GM21423 (cell line): Measurements from ENCODE around the gene GAST.
"Not testable (repeated sequence)": the region's sequence is repeated elsewhere in the genome, so short reads cannot be mapped to it uniquely, and the experiment has no call there.

ENCODE experiments used
- ATAC-seq: cut with Tn5 transposase; IDR thresholded peaks from one replicate; pipeline ENCODE4 v1.9.1; 2021; ENCODE audit warnings: mild to moderate bottlenecking, moderate library complexity; ENCODE audit not compliant: unreplicated experiment

The GAST gene, protein sequence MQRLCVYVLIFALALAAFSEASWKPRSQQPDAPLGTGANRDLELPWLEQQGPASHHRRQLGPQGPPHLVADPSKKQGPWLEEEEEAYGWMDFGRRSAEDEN

DNA sequence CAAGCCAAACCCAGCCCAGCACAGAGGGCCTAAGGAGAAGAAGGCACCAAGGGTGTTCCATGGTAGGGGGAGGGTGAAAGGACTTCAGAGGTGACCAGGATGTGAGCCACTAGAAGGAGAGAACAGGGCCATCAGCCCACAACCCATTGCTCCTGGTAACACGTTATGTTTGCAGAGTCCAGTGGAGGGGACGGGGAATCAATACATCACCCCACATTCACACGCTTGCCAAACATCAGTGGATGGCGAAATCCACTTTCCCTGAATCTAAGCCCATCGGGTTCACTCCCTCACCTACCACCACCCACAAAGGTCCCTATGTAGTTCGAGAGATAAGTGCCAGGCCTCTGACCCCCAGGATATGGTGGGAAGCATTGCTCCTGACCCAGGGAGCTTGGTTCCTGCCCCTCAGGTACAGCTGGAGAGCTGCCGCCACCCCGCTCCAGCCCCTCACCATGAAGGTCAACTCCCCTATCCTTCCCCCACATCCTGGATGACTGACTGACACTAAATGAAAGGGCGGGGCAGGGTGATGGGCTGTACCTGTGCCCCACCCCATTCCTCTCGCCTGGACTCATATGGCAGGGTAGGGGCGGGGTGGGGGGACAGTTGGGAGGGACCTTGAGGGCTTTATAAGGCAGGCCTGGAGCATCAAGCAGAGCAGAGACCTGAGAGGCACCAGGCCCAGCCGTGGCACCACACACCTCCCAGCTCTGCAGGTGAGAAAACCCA is at the start of gene GAST:
GAST (plus strand) TSS at position 663 of the 732 bp plus-strand sequence. CDS start 3,106 bp downstream, outside the sequence.
- ATAC-seq: no peak

DNA sequence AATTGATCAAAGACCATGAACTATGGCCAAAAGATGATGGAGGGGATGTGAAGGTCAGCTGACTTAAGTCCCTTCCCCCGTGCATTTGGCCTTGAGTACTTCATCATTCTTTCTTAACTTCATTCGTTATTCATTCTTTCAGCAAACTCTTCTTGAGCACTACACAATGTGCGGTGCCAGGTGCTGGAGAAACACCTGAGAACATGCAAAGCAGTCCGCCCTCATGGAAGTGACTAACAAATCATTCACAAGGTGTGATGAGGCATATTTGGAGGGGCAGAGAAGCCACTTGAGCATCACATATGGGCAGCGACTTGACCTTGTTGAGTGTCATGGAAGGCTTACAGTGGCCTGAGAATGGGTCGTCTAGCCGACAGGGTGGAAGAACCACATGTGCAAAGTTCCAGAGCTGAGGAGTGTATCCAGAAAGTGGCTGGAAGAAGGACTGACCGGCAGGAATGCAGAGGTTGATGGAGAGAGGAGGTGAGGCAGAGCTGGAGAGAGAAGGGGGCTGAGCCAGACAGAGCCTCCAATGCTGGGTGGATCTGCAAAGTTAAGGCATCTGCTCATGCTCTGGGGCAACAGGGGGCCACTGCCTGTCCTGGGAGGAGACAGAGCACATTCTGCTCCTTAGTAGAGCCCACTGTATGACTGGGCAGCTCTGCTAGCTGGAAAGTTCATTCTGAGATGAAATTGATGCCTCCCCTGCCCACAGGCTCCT is 48.5 kb upstream of the GAST start:
- no peak for ATAC-seq

DNA sequence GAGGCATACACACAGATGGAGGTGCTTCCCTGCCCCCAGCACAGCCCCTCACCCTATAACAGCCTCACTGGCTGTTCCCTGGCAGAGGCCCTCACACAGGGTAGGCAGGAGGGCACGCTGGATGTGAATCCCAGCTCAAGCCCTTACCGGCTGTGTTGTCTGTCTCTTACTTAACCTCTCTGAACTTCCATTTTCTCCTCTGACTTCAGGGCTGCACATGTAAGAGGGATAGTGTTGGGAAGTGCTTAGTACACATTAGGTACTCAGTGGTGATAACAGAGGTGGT is 48.0 kb upstream of the GAST start:
- no peak for ATAC-seq

DNA sequence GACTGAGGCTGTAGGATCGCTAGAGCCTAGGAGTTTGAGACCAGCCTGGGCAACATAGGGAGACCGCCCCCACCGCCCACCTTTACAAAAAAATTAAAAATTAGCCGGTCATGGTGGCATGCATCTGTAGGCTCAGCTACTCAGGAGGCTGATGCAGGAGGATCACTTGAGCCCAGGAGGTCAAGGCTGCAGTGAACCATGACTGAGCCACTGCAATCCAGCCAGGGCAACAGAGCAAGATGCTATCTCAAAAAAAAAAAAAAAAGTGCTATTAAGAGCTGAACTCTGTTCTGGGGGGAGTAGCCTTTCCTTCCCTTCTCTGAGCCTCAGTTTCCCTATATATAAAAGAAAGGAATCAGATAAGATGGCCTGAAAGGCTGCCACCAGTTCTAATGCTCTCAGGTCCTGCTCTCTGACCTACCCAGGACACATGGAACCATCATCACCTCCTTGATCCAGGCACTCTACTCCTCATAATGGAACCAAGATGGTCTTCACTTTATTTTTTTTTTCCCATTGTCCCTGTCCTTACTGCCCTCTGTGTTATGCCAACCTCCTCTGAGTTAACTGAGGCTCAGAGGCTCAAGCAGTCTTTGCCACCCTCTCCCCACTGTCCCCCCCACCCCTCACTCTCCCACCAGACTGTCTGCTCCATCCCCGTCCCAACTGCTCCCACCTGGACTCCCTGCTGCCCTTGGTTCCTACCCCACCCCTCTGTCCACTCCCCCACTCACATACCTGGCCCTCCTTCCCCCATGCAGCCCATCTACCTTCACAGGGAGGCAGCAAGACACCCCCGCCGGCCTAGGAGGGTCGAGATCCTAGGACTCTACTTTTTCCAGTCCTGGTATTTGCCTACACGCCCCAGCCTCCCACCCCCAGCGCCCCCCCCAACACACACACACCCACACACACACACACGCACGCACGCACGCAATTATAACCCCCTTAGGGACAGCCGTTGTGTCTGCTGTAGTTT is 47.3 kb upstream of the GAST start:
- ATAC-seq: no peak

DNA sequence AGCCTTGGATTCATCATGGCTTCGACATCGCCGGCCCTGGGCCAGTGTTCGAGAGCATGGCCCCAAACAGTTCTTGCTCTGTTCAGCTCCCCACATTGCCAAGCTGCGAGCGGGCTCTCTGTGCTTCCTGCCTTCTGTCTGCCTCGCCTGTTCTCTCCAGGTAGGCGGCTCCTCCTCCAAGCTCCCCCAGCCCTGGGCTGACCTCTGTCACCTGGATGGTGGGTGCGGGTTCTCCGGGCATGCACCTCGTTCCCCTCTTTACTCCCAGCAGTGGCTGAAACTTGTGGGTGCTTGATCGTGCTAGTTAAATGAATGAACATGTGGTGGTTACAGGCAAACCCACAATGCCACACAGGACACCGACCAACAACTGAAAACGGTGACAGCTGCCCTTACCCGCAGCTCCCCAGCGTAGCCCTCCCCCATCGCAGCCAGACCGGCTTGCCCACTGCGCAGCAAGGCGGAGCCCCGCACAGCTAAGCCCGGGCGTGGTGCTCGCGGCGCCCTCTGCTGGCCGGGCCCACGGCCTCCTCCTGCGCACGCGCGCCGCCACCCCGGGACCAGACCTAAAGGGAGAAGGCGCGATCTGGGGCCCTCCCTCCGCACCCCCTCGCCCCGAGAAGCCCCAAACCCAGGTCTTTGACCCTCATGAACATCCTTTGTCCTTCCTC is 46.4 kb upstream of the GAST start:
- peak; percentile 61 for ATAC-seq

DNA sequence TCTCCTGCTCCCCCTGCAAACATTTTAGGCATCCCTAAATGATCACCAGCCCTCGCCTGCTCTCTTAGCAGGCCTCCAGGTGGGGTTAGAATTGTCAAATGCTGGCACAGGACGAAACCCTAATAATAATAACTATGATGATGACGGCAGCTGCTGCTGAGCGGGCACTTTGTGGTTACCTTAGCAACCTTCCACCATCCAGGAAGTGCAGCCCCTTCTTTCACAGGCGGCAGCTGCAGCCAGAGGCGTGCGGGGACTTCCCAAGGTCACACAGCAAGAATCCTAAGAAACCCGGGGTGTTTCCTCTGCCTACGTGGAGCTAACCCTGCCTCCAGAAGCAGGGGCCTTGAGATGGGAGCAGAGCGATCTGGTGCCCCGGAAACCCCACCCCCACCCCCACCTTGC is 45.9 kb upstream of the GAST start:
- ATAC-seq: peak; percentile 29

DNA sequence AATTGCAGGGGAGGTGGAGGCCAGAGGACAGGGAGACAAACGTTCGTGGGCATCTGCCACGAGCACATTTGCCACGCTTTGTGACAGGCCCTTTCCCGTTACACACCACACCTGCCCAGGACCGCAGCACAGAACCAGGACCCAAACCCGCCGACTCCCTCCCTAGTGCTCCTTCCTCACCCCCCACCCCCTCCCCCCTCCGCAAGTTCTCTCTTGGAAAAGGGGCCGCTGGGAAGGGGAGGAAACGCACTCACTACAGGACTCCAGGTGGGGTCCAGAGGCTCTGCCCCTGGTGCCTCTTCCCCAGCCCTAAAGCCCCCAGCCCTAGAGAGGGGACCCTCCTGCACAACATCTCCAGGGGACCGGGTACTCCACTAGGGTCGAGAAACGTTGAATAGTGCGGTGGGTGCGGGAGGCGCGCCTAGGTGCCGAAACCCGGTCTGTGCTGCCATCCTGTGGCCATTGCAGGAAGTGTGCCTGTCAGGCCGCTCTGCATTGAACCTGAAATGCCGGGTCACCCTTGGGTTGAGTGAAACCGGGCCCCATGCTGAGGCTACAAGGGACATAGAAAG is 45.3 kb upstream of the GAST start:
- ATAC-seq: peak; percentile 44

DNA sequence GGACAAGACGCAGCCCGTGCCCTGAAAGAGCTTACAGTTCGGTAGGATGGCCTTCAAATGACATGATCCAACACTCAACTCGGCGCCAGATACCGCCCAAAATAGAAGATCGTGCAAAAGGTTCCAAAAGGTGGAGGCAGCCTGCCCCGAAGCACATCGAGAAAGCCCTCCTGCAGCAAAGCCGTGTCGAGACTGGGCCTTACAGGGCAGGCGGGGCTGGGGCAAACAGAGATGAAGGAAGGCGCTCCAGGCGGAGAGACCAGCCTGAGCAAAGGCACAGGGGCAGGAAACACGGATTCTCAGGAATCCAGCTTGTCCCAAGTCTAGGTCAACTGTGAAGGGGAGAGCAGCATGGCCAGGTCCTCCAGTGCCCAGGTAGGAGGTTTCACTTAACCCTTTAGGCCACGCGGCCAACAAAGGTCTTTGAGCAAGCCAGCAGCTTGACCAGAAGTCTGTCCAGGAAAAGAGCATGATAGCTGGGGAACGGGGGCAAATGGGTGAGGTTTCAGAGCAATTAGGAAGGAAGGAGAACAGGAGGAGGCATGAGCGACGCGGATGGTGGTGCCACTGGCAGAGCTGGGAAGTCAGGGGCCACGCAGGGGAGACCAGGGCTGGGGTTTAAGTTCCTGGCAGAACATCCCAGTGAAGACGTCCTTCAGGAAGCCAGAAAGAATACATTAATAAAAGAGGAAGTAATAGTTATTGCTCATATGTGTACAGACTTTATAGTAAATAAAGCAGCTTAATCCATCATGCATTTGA is 44.7 kb upstream of the GAST start:
- no peak for ATAC-seq

DNA sequence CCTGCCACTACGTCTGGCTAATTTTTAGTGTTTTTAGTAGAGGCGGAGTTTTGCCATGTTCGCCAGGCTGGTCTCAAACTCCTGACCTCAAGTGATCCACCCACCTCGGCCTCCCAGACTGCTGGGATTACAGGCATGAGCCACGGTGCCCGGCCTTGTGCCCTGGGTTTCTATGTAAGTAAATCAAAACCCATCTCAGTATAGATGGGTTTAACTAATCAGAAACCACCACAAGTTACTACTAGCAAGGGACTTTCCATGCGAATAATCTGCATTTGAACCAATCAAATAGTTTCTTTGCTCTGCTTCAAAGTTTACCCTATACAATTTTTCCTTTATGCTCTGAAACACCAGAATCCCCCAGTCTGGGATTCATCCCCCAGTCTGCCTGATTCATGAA is 40.0 kb upstream of the GAST start:
- no peak for ATAC-seq

DNA sequence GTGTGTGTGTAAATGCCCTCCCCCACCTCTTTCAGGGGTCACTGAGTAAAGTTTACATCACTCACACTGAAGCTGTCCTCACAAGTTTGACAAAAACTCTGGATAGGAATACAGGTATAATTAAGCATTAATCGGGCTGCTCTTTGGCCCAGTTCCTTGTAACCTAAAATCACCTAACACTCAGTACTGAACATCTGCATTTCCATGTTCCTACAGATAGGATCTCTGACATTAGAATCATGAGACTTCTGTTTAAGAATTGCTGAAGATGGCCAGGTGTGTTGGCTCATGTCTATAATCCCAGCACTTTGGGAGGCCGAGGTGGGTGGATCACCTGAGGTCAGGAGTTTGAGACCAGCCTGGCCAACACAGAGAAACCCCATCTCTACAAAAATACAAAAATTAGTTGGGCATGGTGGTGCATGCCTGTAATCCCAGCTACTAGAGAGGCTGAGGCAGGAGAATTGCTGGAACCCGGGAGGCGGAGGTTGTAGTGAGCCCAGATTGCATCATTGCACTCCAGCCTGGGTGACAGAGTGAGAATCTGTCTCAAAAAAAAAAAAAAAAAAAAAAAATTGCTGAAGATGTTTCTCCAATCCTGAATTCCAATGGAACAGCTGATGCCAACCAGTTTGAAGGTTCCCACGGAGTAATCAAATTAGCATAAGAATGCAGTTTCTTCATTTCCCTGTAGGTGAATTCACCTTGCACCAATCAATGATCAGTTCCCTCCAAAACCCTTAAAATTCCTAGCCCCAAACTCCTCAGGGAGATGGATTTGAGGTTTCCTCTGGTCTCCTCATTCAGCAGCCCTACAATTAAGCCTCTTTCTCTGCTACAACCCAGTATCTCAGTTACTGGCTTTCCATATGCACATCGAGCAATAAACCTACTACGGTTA is 36.7 kb upstream of the GAST start:
- ATAC-seq: not testable (repeated sequence)

DNA sequence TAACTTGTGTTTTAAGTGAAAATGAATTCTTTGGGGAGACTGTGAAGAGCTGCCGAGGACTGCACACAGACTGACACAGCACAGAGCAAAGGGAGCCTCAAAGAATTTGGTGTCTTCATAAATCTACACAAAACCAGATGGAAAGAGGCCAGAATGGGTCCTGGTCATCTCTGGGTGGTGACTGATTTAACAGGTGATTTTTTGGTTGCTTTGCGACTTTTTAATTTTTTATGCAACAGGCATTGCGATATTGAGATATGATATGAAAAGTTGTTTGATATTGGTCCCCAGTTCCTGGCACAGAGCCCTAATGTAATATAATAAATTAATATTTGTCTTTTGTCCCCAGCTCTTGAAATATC is 36.1 kb upstream of the GAST start:
- ATAC-seq: no peak

DNA sequence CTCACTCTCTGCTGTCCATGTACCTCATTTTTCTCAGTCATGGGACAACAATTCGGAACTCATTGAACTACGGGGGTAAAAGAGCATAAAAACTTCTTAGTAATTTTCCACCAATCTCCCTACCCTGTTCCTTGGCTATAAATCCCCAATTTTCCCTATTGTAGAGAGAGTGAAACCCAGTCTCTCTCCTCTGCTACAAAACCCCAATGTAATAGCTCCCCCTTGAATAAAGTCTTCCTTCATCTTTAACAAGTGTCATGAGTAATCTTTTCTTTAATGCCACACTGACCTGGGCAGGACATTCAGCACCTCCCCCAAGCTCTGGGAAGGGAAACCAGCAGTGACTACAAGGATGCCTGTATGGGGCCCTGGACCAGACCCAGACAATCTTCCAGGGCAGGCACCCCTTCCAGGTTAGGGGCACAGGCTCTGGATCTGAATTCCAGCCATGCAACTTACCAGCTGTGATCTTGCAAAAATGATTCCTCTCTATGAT is 33.7 kb upstream of the GAST start:
- ATAC-seq: no peak

DNA sequence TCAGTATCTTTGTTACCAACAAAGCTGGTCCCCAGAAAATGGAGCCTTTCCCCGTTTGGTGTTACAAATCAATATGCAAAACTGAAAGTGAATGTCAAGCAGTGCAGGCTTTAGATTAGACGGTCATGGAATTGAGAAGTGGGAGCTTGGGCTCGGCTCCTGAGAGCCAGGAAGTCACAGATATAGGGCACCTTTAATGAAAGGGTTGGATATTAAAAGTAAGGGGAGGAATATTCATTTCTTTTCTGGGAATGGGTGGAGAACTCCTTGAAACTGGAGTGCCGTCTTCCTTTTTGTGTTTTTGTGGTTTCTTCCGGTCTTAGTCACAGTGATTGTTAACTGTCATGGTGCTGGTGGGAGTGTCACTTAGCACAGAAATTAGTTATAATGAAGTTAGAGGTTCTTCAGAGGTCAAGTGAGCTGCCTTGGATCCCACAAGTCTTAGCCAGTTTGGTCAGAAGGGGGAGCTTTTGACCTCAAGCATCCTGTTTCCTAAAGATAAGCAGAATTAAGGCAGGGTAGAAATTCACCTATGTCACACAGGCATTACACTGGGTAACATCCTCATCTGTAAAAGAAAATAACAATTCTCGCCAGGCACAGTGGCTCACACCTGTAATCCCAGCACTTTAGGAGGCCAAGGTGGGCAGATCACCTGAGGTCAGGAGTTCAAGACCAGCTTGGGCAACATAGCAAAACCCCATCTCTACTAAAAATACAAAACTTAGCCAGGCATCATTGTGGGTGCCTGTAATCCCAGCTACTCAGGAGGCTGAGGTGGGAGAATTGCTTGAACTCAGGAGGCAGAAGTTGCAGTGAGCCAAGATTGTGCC is 33.0 kb upstream of the GAST start:
- peak; percentile 61 for ATAC-seq

DNA sequence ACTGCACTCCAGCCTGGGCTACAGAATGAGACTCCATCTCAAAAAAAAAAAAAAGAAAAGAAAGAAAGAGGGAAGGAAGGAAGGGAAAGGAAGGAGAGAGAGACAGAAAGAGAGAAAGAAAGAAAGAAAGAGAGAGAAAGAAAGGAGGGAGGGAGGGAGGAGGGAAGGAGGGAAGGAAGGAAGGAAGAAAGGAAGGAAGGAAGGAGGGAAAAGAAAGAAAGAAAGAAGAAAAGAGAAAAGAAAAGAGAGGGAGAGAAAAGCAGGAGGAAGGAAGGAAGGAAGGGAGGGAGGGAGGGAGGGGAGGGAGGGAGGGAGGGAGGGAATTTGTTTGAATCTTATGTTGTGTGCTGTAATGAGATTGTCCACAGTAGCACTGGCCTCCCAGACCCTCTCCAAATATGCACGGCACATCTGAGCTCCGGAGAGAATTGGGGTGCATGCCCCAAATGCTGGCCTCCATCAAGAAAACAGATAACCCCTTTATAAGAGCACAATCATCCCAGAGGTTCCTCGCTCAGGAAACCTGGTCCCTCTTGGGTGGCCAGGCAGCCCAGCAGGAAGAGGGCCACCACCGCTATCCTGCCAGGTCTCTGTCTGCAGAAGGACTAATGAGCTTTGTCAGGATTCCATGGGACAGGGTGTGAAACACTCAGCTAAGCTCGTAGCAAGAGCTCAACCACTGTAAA is 32.2 kb upstream of the GAST start:
- no peak for ATAC-seq

DNA sequence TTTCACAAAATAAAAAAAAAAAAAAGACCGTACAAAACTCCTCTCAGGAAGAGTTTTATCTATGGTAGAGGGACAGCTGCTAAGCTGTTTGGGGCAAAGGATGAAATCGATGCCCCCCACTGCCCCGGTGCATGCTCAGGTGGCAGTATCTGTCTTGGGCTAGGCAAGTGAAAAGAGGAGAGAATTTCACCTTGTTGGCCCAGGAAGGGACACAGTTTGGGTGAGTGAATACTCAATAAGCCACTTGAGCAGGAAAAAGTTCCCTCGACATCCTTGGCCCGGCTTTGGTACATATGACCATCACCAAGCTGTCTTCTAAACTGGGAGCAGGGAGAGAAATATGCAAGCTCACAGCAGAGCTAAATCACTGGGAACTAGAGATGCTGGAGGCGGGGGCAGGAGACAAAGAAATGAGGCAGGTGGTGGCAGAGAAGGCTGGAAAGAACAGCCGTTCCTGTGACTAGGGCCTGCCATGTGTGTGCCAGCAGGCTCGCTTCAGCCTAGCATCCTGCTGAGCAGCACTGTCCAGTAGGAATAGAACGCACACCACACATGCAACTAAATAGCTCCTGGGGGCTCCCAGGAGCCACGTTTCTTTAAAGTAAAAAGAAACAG is 31.6 kb upstream of the GAST start:
- ATAC-seq: no peak

DNA sequence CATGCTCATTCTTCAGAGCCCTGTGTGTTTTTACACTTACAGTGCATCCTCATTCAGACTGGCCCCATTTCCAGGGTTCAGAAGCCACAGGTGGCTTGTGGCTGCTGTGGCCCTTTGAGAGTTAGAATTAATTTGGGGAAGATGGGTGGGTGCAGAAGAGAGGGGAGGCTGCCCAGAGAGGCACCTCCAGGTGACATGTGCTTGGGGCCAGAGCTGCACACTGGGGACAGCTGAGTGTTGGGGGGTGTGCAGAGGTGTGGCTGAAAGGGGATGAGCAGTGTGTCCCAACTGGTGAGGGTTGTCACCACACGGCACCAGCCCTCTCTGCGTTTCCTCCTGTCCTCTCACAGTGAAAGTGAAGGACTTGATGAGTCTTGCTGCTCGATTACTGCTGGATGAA is 30.4 kb upstream of the GAST start:
- ATAC-seq: no peak

DNA sequence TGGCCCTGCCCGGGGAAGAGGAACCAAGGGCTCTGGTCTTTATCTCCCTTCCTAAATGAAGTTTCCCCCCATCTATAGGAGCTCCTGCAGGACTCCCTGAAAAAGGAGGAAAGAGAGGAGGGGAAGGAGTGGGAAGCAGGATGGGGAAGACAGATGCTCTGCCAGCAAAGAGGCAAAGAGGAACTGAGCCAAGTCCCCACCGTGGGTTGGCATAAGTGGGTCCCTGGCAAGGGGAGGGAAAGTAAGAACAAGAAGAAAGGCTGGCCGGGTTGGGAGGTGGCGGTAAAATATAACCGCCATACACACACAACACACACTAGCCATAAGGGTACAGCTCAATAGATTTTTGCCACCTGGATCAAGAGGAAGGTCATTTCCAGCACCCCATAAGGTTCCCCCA is 29.5 kb upstream of the GAST start:
- ATAC-seq: no peak
